Suprapubic skin (tissue), 4 donors: ENCODE data around the gene TAF9B.

ENCODE experiments used
- EP300 ChIP-seq: sonication (generic); formaldehyde crosslinking; IDR thresholded peaks from one replicate; pipeline ENCODE4 v1.6.1; 2017; ENCODE audit warnings: antibody characterized with exemption
- POLR2A ChIP-seq, 2 donors: fragments of 450-650 bp; IDR thresholded peaks; one replicate each; pipeline ENCODE4 v1.6.1; 2017; ENCODE audit warnings: antibody characterized with exemption in 2 of 2, mild to moderate bottlenecking in 2 of 2, moderate library complexity in 2 of 2
- POLR2AphosphoS5 ChIP-seq, 3 donors: sonication (generic); formaldehyde crosslinking; IDR thresholded peaks; one replicate each; pipeline ENCODE4 v1.6.1; 2017; ENCODE audit warnings: antibody characterized with exemption in 3 of 3
- TF ChIP-seq, protein P1 (sequence below), 2 donors: fragments of 200-600 bp in 1 of 2; fragments of 450-650 bp in 1 of 2; sonication (generic) in 1 of 2; IDR thresholded peaks; one replicate each; pipeline ENCODE4 v1.5.1; 2016 to 2019; ENCODE audit warnings: antibody characterized with exemption in 2 of 2, mild to moderate bottlenecking in 1 of 2, moderate library complexity in 1 of 2

DNA sequence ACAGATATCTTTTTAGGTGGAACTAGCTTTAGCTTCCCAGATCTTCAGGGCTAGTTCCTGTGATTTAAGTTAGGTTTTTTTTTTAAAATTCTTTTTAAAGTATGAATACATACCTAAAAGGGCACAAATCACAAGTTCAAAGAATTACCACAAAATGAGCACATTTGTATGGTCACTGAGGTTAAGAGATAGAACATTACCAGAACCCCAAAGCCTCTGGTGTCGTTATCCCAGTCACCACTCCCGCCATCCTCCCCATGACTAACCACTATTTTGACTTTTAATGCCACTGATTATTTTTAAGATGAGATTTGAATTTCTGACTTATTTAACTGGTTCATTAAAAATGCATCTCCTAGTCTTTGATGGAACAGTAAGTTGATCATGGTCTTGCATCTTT lies 30.0 kb downstream of the TAF9B start:
- TF ChIP-seq, protein P1, sequence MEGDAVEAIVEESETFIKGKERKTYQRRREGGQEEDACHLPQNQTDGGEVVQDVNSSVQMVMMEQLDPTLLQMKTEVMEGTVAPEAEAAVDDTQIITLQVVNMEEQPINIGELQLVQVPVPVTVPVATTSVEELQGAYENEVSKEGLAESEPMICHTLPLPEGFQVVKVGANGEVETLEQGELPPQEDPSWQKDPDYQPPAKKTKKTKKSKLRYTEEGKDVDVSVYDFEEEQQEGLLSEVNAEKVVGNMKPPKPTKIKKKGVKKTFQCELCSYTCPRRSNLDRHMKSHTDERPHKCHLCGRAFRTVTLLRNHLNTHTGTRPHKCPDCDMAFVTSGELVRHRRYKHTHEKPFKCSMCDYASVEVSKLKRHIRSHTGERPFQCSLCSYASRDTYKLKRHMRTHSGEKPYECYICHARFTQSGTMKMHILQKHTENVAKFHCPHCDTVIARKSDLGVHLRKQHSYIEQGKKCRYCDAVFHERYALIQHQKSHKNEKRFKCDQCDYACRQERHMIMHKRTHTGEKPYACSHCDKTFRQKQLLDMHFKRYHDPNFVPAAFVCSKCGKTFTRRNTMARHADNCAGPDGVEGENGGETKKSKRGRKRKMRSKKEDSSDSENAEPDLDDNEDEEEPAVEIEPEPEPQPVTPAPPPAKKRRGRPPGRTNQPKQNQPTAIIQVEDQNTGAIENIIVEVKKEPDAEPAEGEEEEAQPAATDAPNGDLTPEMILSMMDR (IDR thresholded peaks at IDR 0.05): no peak
- no peak for TF ChIP-seq EP300
- TF ChIP-seq POLR2A (IDR thresholded peaks at IDR 0.05): no peak
- TF ChIP-seq POLR2AphosphoS5 (IDR thresholded peaks at IDR 0.05): no peak
